ENCODE measurements around the gene GFY. TPM values are rescaled to one million over a fixed set of nuclear protein-coding genes. Genes with fewer than 3 reads are reported as not detected.
"Not testable (repeated sequence)": the region's sequence is repeated elsewhere in the genome, so short reads cannot be mapped to it uniquely, and the experiment has no call there.

The GFY gene
- total and polyA plus RNA-seq, 2 experiments from 2014 or later, result 1.2 TPM; not detected in 1

GRCh38 chr19:49461130-49461529 lies 35.9 kb downstream of the GFY start:
- H3K27ac ChIP-seq (ENCODE audit: low read depth); ATAC-seq; H3K9me3 Mint-ChIP-seq; H3K4me3 ChIP-seq; H3K36me3 ChIP-seq (ENCODE audit: insufficient read depth); H3K4me3 Mint-ChIP-seq; H3K27ac Mint-ChIP-seq; H3K4me1 Mint-ChIP-seq; H3K79me2 ChIP-seq (replicated peaks; ENCODE audit: insufficient read depth); H2AFZ ChIP-seq; H4K20me1 ChIP-seq (replicated peaks; ENCODE audit: insufficient read depth); H3K9me2 ChIP-seq (ENCODE audit: insufficient read depth); H3K4me1 ChIP-seq (ENCODE audit: insufficient read depth); H3K27me3 ChIP-seq (ENCODE audit: insufficient read depth); H3K4me2 ChIP-seq; DNase-seq (ENCODE audit: low spot score); H3F3A ChIP-seq (replicated peaks; ENCODE audit: low read depth): not testable (repeated sequence)
- H3K27me3 Mint-ChIP-seq (ENCODE audit: insufficient read depth, low read depth, poor library complexity), result peaks cover 11% of the 10 kb centered on the region
- H3K36me3 Mint-ChIP-seq (ENCODE audit: low read depth), result peaks cover 39% of the 10 kb centered on the region

- Histone ChIP-seq H3K9me2 (ENCODE audit: insufficient read depth) (no peaks in the 10 kb centered on the region), H3K4me1 (ENCODE audit: insufficient read depth) (no peaks in the 10 kb centered on the region), H3F3A (replicated peaks; ENCODE audit: low read depth) (0 out of 2 replicates have a peak, but pooled peaks cover 2% of the 10 kb centered on the region), H3K27me3 (ENCODE audit: insufficient read depth) (no peaks in the 10 kb centered on the region), H4K20me1 (replicated peaks; ENCODE audit: insufficient read depth) (no peaks in the 10 kb centered on the region), H3K27ac (ENCODE audit: low read depth) (no peak overlapping the region), H3K4me2 (no peak overlapping the region), H3K79me2 (replicated peaks; ENCODE audit: insufficient read depth) (peaks cover under 1% of the 10 kb centered on the region; the same call in 1 of the 2 replicates), H2AFZ (no peak overlapping the region), H3K36me3 (ENCODE audit: insufficient read depth) (no peaks in the 10 kb centered on the region), H3K4me3 (no peak overlapping the region)
- H3K4me1 Mint-ChIP-seq, result no peaks in the 10 kb centered on the region
- no peaks in the 10 kb centered on the region for H3K9me3 Mint-ChIP-seq
- ATAC-seq (no peak), DNase-seq (ENCODE audit: low spot score) (peak; percentile 35)
- no peak overlapping the region for H3K4me3 Mint-ChIP-seq
- H3K36me3 Mint-ChIP-seq (ENCODE audit: low read depth), result peaks cover 34% of the 10 kb centered on the region
- H3K27ac Mint-ChIP-seq, result no peak overlapping the region
- H3K27me3 Mint-ChIP-seq (ENCODE audit: insufficient read depth, low read depth, poor library complexity), result peaks cover 11% of the 10 kb centered on the region
- TF ChIP-seq EZH2 (IDR thresholded peaks at IDR 0.05; ENCODE audit: low read depth, unreplicated experiment) (no peak), CTCF (conservative IDR thresholded peaks at IDR 0.05; ENCODE audit: low read depth in 2 of 2) (no peak), CREB1 (CRISPR knock-in tag; IDR thresholded peaks at IDR 0.05; ENCODE audit: low read depth) (no peak), STAT1 (IDR thresholded peaks at IDR 0.05; ENCODE audit: unreplicated experiment) (no peak), ZNF331 (CRISPR knock-in tag; IDR thresholded peaks at IDR 0.05; ENCODE audit: low read depth) (no peak), JUNB (IDR thresholded peaks at IDR 0.05; ENCODE audit: unreplicated experiment) (no peak), ZNF114 (CRISPR knock-in tag; IDR thresholded peaks at IDR 0.05) (no peak), EZH2phosphoT487 (IDR thresholded peaks at IDR 0.05; ENCODE audit: unreplicated experiment) (no peak), ZNF462 (CRISPR knock-in tag; IDR thresholded peaks at IDR 0.05) (no peak), ETS1 (IDR thresholded peaks at IDR 0.05) (no peak), NANOG (IDR thresholded peaks at IDR 0.05; ENCODE audit: borderline replicate concordance) (no peak)
Observed at GRCh38 chr19:49461656-49462055, 36.5 kb downstream of the GFY start.
